ENCODE measurements around the gene FAM161B.

DNA sequence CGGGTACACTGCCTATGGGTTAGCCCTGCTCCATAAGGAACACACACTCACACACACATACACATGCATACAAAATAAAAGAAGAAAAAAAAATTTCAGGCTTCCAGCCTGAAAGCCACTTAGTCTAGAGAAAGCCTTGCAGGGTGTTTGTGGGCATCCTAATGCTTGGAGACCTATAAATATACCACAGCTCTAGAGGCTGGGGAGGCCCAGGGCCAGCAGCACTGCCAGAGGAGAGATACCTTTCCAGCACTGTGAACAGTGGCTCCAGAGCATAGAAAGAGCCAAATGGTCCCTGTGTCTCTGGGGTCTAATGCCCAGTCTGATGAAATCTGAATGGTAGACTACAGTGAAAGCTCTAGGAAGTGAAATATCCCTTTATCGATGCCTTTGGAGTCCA lies 12.9 kb downstream of the FAM161B start:
- TF ChIP-seq, protein P1, sequence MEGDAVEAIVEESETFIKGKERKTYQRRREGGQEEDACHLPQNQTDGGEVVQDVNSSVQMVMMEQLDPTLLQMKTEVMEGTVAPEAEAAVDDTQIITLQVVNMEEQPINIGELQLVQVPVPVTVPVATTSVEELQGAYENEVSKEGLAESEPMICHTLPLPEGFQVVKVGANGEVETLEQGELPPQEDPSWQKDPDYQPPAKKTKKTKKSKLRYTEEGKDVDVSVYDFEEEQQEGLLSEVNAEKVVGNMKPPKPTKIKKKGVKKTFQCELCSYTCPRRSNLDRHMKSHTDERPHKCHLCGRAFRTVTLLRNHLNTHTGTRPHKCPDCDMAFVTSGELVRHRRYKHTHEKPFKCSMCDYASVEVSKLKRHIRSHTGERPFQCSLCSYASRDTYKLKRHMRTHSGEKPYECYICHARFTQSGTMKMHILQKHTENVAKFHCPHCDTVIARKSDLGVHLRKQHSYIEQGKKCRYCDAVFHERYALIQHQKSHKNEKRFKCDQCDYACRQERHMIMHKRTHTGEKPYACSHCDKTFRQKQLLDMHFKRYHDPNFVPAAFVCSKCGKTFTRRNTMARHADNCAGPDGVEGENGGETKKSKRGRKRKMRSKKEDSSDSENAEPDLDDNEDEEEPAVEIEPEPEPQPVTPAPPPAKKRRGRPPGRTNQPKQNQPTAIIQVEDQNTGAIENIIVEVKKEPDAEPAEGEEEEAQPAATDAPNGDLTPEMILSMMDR (IDR thresholded peaks at IDR 0.05) = no peak
- TF ChIP-seq POLR2A (IDR thresholded peaks at IDR 0.05; ENCODE audit: low read depth) (no peak), EP300 (IDR thresholded peaks at IDR 0.05) (no peak), POLR2AphosphoS5 (IDR thresholded peaks at IDR 0.05) (no peak)
